ENCODE data around the gene UBXN11.

The UBXN11 gene

DNA sequence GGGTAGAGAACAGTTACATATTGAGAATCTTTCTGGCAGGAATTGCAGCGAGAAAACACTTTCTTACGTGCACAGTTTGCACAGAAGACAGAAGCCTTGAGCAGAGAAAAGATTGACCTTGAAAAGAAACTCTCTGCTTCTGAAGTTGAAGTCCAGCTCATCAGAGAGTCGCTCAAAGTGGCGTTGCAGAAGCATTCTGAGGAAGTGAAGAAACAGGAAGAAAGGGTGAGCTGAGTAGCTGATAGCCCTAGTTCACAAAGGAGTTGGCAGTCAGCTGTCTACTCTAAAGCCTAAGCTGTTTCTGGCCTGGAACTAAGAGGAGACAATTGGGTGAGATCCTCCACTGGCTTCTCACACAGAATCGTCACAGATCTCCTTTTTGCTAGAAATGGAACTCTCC is 46.9 kb downstream of the UBXN11 start:
- DNase-seq: no peak
- Histone ChIP-seq H3K27me3 (no peaks in the 10 kb centered on the region), H3K9me3 (no peaks in the 10 kb centered on the region), H3K4me1 (no peaks in the 10 kb centered on the region), H3K27ac (no peak overlapping the region), H3K4me3 (no peak overlapping the region), H3K36me3 (peaks cover 13 to 51% (median 35%) of the 10 kb centered on the region in 3 donors)
- TF ChIP-seq, protein P1, sequence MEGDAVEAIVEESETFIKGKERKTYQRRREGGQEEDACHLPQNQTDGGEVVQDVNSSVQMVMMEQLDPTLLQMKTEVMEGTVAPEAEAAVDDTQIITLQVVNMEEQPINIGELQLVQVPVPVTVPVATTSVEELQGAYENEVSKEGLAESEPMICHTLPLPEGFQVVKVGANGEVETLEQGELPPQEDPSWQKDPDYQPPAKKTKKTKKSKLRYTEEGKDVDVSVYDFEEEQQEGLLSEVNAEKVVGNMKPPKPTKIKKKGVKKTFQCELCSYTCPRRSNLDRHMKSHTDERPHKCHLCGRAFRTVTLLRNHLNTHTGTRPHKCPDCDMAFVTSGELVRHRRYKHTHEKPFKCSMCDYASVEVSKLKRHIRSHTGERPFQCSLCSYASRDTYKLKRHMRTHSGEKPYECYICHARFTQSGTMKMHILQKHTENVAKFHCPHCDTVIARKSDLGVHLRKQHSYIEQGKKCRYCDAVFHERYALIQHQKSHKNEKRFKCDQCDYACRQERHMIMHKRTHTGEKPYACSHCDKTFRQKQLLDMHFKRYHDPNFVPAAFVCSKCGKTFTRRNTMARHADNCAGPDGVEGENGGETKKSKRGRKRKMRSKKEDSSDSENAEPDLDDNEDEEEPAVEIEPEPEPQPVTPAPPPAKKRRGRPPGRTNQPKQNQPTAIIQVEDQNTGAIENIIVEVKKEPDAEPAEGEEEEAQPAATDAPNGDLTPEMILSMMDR (IDR thresholded peaks at IDR 0.05): no peak
- intact Hi-C loops (cut with DNase I; ENCODE audit: low total_unique reads): no loop called here

DNA sequence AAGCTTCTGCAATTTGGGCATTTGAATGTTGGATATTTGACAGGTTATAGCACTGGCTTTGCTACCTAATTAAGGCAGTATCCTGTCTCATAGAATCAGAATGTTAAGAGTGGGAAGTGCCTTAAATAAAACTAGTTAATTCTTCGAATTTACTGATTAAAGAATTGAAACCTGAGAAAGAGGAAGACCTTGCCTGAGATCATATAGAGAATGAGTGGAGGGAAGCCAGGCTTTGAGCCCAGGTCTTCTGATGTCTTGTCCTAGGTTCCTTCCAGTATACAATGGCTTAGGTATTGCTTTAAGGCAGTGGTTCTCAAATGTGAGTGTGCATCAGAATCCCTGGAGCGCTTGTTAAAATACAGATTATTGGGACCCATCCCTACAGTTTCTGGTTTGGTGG is 47.4 kb downstream of the UBXN11 start:
- intact Hi-C loops (cut with DNase I; ENCODE audit: low total_unique reads): no loop called here
- Histone ChIP-seq H3K27ac (no peak overlapping the region), H3K36me3 (peaks cover 13 to 51% (median 35%) of the 10 kb centered on the region in 3 donors), H3K4me1 (no peaks in the 10 kb centered on the region), H3K9me3 (no peaks in the 10 kb centered on the region), H3K27me3 (no peaks in the 10 kb centered on the region), H3K4me3 (no peak overlapping the region)
- TF ChIP-seq, protein P1 (IDR thresholded peaks at IDR 0.05): no peak
- DNase-seq: no peak

DNA sequence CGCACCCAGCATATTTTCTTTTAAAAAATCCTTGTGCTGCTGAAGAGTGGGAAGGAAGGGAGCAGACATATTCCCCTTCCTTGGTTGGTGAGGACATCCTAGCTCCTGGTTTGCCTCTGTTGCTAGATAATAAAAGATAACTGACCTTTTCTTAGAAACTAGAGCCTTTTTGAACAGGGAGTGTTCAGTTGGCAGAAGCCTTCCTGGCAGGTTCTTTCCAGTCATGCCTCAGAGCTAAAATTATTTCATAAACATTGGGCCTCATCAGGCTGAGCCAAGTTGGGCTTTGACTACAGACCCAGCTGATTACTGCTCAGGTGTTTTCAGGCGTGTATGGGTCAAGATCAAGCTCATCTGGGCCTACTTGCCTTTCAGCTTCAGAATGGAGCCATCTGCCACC is 49.2 kb downstream of the UBXN11 start:
- Histone ChIP-seq H3K9me3 (no peaks in the 10 kb centered on the region), H3K27ac (no peak overlapping the region), H3K4me1 (no peaks in the 10 kb centered on the region), H3K36me3 (peaks cover 13 to 44% (median 26%) of the 10 kb centered on the region in 3 donors), H3K4me3 (no peak overlapping the region), H3K27me3 (no peaks in the 10 kb centered on the region)
- intact Hi-C loops (cut with DNase I; ENCODE audit: low total_unique reads): no loop called here
- TF ChIP-seq, protein P1 (IDR thresholded peaks at IDR 0.05): no peak
- DNase-seq: no peak

DNA sequence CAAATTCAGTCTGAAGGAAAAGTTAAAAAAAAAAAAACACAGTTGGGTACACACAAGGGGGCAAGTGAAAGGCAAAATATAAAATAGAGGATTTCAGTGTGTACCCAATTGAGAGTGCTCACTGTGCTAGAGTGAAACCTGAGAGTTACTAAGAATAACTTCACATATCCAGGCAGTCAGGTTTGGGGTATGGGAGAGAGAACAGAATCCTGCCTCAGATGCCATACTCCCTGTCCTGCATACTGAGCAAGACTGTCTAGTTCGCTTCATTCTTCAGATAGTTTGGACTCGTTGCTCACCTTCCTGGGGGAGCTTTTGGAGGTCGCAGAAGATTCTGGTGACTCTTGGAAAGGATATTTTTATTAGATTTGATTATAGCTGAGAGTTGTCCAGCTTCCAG is 52.0 kb downstream of the UBXN11 start:
- no peak overlapping the region for H3K4me3 ChIP-seq
- H3K4me1 ChIP-seq: no peaks in the 10 kb centered on the region
- TF ChIP-seq, protein P1 (IDR thresholded peaks at IDR 0.05): no peak
- H3K36me3 ChIP-seq: peaks cover 4 to 28% (median 21%) of the 10 kb centered on the region in 3 donors
- H3K9me3 ChIP-seq: no peaks in the 10 kb centered on the region
- H3K27ac ChIP-seq: no peak overlapping the region
- H3K27me3 ChIP-seq: no peaks in the 10 kb centered on the region
- intact Hi-C loops (cut with DNase I; ENCODE audit: low total_unique reads): no loop called here
- no peak for DNase-seq

DNA sequence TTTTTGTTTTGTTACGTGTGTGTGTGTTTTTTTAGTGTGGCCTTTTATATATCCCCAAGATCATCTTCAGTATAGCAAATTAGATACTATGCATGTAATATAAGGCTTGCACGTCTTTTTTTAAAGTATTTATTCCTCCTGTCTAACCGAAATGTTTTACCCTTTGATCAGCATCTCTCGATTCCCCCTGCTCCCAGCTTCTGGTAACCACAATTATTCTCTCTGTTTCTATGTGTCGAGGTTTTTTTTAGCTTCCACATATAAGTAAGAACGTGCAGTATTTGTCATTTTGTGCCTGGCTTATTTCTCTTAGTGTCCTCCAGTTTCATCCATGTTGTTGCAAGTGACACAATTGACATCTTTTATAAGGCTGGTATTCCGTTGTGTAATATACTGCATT is 53.7 kb downstream of the UBXN11 start:
- no peak overlapping the region for H3K4me3 ChIP-seq
- no peak for DNase-seq
- H3K4me1 ChIP-seq: no peaks in the 10 kb centered on the region
- no peak overlapping the region for H3K27ac ChIP-seq
- H3K27me3 ChIP-seq: no peaks in the 10 kb centered on the region
- TF ChIP-seq, protein P1 (IDR thresholded peaks at IDR 0.05): no peak
- no peaks in the 10 kb centered on the region for H3K9me3 ChIP-seq
- peaks cover under 1 to 15% (median 14%) of the 10 kb centered on the region in 3 donors for H3K36me3 ChIP-seq
- intact Hi-C loops (cut with DNase I; ENCODE audit: low total_unique reads): no loop called here

DNA sequence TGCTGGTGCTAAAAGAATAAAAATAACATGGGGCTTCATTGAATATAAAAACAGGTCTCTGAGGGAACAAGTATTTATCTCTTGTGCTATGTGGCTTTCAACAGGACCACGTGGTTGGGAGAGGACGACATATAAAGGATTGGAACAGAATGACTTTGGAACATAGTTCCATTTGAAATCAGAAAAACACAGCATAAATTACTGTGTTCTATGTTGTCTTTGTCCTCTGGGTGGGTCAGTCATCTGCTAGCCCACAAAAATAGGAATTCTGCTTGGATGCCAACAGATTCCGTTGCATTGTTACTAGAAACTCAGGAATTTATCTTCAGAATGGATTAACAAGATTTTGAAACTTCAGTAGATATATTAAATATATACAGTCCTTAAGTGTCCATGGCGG is 66.5 kb downstream of the UBXN11 start:
- no peak for DNase-seq
- intact Hi-C loops (cut with DNase I; ENCODE audit: low total_unique reads): no loop called here

More for the DNA sequence above, 66.5 kb downstream of the UBXN11 start:
- Histone ChIP-seq H3K9me3 (no peaks in the 10 kb centered on the region), H3K4me1 (peaks cover 0 to 4% (median 2%) of the 10 kb centered on the region in 4 donors), H3K4me3 (no peak overlapping the region), H3K36me3 (no peaks in the 10 kb centered on the region), H3K27ac (no peak overlapping the region), H3K27me3 (no peaks in the 10 kb centered on the region)
- TF ChIP-seq, protein P1 (IDR thresholded peaks at IDR 0.05): no peak

Measured in tibial artery (tissue), 4 donors.